Lower leg skin (tissue), 3 donors: Measurements from ENCODE around the gene MYO1C.

Experiments
- POLR2A ChIP-seq, 2 donors: fragments of 450-650 bp; IDR thresholded peaks; one replicate each; pipeline ENCODE4 v1.6.1; 2016 to 2017; ENCODE audit warnings: antibody characterized with exemption in 2 of 2, mild to moderate bottlenecking in 1 of 2, moderate library complexity in 1 of 2
- TF ChIP-seq, protein P1 (sequence below), 3 donors: fragments of 450-650 bp; IDR thresholded peaks; one replicate each; pipeline ENCODE4 v1.5.1; 2016; ENCODE audit warnings: antibody characterized with exemption in 3 of 3, mild to moderate bottlenecking in 3 of 3, moderate library complexity in 2 of 3

DNA sequence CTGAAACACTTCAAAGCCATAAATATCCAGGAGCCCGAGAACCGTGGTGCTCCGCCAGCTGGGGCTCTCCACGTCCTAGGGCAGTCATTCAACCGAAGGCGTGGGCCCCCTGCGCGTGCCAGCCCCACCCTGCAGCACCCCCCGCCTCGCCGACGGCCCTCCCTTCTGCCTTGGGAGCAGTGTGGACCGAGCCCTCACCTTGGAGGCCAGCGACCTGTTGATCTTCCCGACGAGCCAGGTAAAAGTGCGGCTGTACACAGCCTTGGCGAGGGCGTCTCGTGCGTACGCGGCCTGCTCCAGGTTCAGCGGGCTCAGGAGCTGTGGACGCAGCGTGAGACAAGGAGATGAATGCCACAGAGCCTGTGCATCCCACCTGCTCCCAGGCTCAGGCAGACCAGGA lies 14.1 kb downstream of the MYO1C start:
- TF ChIP-seq, protein P1, sequence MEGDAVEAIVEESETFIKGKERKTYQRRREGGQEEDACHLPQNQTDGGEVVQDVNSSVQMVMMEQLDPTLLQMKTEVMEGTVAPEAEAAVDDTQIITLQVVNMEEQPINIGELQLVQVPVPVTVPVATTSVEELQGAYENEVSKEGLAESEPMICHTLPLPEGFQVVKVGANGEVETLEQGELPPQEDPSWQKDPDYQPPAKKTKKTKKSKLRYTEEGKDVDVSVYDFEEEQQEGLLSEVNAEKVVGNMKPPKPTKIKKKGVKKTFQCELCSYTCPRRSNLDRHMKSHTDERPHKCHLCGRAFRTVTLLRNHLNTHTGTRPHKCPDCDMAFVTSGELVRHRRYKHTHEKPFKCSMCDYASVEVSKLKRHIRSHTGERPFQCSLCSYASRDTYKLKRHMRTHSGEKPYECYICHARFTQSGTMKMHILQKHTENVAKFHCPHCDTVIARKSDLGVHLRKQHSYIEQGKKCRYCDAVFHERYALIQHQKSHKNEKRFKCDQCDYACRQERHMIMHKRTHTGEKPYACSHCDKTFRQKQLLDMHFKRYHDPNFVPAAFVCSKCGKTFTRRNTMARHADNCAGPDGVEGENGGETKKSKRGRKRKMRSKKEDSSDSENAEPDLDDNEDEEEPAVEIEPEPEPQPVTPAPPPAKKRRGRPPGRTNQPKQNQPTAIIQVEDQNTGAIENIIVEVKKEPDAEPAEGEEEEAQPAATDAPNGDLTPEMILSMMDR (IDR thresholded peaks at IDR 0.05), result no peak
- TF ChIP-seq POLR2A (IDR thresholded peaks at IDR 0.05), result no peak
